Measurements from ENCODE around the gene INSM1.

DNA sequence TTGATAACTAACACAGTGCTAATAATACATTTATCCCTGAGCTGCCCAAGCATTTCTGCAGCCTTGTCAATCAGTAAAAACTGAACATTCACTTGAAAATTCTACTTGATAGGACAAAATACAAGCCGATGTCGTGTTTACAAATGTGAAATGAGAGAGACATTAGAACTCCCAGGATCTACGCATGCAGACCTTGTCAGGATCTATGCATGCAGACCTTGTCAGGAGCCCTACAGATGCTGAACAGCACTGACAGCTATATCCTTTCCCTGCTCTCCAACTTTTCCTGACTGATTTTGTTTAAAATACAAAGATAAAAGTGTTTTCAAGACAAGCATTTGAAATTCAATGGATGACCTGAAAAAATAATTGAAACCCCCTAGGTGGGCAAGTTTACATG is 28.9 kb downstream of the INSM1 start:
- TF ChIP-seq POLR2A (IDR thresholded peaks at IDR 0.05): no peak
- TF ChIP-seq, protein P1, sequence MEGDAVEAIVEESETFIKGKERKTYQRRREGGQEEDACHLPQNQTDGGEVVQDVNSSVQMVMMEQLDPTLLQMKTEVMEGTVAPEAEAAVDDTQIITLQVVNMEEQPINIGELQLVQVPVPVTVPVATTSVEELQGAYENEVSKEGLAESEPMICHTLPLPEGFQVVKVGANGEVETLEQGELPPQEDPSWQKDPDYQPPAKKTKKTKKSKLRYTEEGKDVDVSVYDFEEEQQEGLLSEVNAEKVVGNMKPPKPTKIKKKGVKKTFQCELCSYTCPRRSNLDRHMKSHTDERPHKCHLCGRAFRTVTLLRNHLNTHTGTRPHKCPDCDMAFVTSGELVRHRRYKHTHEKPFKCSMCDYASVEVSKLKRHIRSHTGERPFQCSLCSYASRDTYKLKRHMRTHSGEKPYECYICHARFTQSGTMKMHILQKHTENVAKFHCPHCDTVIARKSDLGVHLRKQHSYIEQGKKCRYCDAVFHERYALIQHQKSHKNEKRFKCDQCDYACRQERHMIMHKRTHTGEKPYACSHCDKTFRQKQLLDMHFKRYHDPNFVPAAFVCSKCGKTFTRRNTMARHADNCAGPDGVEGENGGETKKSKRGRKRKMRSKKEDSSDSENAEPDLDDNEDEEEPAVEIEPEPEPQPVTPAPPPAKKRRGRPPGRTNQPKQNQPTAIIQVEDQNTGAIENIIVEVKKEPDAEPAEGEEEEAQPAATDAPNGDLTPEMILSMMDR (IDR thresholded peaks at IDR 0.05): no peak
